GM18519 (cell line): ENCODE data around the gene SSTR3.
"Not testable (repeated sequence)": the region's sequence is repeated elsewhere in the genome, so short reads cannot be mapped to it uniquely, and the experiment has no call there.

ENCODE experiments used
- ATAC-seq: cut with Tn5 transposase; IDR thresholded peaks from one replicate; pipeline ENCODE4 v1.9.1; 2021; ENCODE audit warnings: mild to moderate bottlenecking, moderate library complexity; ENCODE audit not compliant: unreplicated experiment, low FRiP score

SSTR3 gene

DNA sequence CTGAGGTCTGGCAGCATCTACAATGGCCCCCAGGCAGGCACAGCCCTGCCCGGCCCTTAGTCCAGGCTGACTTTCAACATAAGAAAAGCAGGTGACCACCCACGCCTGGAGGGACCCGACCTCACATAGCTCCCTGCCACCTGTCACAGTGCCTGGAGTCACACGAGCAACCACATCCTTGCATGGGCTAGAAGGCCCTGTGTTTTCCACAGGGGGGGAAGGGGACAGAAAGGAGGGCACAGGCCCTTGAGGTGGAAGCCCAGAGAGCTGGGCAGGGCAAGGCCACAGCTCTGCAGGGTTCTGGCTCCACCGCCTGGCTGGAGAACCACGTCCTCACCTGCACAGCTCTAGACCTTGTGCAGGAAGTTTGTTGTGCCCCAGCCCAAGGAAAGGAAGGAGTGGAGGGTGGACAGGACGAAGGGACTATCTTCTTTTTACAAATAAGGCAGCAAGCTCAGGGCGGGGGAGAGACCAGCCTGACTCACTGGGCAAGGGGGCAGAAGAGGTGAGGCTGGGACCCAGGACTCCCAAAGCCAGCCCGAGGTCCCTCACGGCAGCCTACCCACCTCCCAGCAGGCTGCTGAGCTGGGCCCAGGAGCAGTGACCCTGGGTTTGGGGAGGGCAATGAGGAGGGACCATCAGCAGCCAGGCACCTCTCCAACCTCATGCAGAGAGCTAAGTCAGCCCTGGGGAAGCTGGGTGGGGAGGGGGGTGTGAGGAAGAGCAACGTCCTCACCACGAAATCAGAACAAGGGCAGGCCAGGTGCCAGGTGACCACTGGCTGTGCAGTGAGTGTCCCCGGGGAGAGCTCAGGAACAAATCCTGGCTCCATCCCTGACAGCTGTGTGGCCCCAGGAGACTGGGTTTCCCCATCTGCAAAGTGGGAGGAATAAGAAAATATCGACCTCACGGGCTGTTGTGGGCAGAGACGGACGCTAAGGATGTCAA is 28.6 kb downstream of the SSTR3 start:
- ATAC-seq = no peak

DNA sequence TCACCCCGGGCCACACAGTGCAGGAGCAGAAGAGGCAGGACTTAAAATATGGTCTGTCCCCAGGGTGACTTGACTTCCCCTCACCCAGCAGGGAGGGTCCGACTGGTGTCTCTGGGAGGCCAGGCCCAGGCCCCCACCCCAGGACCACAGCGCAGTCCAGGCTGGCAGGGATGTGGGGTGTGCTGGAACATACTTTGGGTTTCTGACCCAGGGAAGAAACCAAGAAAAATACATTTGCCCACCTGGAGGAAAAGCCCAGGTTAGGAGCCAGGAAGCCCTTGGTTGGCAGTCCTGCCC is 29.4 kb downstream of the SSTR3 start:
- ATAC-seq = no peak

DNA sequence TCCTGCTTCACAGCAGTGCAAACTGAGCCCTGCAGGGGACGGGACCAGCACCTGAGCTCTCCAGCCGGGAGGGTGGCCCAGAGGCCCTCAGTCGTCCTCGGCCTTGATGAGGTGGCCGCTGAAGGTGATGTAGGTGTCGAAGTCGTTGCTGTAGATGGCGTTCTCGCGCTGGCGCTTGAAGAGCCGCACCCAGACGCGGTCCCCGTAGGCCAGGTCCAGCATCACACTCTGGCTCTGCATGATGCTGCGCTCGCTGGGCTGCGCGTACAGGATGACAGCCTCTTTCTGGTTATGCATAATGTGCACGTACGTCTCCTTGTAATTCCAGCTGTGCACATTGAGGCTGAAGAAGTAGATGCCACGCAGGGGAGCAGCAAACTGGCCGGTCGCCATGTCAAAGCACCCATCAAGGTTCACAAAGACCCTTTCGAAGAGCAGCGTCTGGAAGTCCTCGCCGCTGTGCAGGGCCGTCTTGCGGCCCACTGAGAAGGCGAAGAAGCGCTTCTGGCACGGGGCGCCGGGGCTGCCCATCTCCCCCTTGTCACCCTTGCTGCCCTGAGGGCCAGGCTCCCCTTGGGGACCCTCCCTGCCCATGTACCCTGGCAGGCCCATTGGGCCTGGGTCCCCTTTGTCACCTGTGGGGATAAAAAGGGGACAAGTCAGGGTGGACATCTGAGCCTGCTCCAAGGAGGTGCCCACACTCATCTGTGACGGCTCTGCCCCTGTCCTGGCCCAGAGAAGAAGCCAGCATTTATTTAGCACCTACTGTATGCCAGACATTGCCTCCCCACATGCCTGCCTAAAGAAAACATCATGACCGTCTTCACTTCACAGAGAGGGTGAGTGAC is 30.0 kb downstream of the SSTR3 start:
- ATAC-seq = no peak

DNA sequence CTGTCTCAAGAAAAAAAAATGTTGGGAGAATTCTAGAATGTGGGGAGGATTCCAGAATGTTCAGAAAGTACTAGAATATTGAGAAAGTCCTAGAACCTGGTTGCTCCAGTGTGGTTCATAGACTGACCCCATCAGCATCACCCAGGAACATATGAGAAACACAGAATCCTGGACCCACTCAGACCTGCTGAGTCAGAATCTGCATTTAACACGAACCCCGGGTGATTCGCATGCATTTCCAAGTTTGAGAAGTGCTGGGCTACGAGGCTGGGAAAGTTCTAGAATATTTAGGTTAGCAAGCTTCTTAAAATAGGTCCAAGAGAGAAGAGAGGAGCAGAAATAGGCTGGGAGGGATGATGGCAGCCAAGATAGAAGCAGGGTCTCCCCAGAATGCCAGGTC is 30.6 kb downstream of the SSTR3 start:
- no peak for ATAC-seq

DNA sequence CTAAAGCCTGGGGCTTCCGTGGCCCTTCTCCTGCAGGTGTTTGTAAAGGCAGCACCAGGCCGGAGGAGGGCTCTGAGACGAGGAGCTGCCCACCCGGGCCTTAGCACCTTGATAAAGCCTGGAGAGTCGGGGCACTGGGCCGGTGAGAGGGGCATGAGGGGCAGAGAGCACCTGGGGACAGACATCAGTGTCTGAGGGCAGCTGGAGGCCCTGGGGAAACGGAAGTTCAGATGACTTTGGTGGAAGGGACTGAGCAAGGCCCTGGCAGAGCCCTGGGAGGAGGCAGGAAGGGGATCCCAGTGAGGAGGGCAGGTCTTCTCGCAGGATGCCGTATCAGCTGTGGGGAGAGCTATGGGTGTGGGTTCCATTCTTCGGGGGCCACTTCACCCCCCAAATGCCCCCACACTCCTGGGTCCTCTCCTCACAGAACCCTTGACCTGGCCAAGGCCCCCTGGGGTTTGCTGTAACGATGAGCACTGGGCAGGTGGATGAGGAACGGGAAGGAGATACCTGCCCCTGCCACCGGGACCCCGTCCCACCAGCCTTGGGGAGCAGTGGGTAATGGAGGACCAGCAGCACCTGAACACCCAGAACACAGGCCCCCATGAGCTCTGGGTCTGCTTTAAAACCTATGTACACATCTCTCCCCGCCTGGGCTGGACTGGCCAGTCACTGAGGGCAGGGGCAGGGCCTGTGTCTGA is 31.6 kb downstream of the SSTR3 start:
- no peak for ATAC-seq

DNA sequence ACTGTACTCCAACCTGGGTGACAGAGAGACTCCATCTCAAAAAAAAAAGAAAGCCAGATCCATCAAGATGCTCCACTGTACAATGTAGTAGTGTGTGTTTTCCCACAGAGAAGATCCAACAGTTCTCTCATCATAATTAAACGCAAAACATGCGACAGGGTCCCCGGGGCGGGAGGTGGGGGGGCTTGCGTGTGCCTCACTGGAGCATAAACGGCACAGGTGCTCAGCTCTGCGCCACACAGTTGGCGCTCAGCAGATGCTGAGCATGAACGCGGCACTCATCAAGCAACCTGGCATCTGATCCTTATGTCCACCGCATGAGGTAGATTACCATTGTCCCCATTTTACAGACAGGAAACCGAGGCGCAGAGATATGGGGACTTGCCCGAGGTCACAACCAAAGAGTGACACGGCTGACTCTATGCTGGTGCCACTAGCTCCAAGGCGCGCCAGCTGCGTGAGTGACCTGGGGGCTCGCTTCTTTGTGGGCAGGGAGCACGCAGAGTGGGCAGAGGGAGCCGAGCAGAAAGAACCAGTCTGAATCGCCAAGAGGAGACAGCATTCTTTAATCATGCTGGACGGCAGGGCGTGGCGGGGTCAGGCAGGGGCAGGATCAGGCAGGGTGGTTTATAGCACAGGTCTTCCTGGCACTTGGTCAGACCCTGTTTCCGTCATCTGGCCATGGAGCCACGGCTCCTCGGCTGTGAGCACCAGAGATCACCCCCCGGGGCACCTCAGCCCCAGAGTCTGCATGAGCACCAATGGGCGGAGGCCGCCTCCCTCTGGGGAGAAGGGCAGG is 32.5 kb downstream of the SSTR3 start:
- no peak for ATAC-seq

DNA sequence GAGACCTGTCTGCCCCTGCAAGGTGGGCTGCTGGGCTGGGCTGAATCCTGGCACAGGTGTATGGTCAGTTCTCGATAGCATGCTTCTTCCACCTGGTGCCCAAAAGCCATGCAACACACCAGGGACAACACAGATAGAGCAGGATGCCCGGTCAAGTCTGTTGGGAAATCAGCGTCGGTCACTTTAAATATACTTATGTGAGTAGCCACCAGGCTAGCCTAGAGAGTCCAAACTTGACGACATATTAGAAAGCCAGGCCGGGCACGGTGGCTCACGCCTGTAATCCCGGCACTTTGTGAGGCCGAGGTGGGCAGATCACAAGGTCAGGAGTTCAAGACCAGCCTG is 33.2 kb downstream of the SSTR3 start:
- ATAC-seq = no peak

DNA sequence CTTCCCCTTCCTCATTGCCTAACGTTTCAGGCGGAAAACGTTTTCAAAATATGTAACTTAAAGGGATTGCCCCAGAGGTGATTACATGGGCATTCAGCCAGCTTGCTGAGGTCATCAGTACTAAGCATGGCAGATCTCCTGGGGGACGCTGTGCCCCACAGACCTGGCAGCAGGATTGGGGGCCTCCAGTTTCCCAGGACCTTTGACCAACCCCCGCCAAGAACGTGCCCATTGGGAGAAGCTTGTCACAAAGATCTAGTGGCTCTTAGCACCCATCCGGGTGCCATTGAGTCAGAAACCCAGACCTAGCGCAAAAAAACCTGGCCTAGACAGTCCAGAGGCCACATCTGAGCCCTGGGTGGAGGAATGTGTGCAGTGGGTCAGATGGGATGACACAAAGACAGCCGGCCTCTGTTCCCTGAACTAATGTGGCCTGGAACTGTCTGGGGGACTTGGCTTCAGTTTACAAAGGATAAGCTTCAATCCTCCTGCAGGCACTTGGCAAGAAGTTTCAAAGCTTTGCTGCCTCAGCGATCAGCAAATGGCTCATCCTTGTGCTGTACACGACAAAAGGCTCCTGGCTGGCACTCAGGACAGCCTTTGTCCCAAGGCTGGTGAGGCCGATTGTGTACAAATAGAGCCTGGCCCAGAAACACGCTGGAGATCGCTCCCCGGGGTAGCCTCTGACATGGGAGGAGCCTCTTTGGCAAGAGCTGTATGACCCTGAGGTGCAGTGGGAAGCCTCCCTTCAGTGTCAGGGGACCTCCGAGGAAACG is 33.7 kb downstream of the SSTR3 start:
- ATAC-seq = no peak

DNA sequence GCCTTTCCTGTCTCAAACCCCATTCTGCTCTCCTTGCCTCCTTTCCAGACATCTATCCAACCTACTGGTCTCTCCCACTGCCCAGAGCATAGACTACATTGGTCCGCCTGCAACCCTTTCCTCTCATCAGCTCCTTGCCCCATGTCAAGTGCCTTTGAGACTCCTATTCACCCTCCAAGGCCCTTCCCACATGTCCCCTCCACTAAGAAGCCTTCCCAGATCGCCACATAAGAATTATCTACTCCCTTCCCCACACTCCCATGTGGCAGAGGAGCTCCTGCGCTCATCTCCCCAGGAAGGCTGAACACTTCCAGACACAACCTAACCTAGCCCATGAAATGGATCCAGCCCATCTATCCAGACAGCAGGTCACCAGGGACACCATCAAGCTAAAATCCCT is 34.5 kb downstream of the SSTR3 start:
- no peak for ATAC-seq

DNA sequence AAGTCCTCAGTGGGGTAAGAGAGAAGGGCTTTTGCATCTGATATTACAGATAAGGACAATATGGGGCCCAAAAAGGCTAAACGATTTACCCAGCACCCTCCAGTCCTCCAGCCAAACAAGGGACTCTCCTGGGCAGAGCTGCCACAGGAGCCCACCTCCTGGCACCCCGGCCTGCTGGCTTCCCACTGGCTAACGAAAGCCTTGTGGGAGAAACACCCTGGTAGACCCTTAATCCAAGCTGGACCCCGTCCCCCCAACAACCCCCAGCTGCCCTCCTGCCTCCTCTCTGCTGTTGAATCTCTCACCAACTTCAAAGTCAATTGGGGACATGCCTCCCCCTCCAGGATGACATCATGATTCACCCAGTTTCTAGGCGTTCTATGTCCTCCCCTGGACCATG is 35.1 kb downstream of the SSTR3 start:
- no peak for ATAC-seq

DNA sequence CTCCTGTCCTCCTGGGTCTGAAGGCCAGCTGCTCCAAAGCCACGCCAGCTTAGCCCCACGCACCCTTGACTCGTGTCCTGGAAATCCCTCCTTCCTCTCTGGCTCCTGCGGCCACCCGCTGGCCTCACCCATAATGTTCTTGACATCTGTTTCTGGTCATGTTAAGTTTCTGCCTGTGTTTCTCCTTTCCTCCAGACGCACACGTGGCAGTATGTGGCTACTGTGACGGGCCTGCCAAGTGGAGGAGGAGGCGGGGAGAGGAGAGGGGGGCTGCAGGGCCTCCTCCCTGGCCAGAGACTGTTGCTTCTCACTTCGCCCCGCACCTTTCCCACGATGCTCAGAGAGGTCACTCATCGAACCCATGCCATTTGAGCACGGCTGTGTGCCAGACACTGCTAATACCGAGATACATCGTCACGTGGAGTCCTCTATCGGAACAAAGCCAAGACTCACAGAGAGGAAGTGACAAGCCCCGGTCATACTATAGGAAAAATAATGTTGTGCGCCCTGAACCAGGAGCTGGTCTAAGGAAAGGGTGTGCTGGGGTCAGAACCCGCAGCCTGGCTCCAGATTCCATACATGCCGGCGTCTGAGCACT is 35.7 kb downstream of the SSTR3 start:
- no peak for ATAC-seq

DNA sequence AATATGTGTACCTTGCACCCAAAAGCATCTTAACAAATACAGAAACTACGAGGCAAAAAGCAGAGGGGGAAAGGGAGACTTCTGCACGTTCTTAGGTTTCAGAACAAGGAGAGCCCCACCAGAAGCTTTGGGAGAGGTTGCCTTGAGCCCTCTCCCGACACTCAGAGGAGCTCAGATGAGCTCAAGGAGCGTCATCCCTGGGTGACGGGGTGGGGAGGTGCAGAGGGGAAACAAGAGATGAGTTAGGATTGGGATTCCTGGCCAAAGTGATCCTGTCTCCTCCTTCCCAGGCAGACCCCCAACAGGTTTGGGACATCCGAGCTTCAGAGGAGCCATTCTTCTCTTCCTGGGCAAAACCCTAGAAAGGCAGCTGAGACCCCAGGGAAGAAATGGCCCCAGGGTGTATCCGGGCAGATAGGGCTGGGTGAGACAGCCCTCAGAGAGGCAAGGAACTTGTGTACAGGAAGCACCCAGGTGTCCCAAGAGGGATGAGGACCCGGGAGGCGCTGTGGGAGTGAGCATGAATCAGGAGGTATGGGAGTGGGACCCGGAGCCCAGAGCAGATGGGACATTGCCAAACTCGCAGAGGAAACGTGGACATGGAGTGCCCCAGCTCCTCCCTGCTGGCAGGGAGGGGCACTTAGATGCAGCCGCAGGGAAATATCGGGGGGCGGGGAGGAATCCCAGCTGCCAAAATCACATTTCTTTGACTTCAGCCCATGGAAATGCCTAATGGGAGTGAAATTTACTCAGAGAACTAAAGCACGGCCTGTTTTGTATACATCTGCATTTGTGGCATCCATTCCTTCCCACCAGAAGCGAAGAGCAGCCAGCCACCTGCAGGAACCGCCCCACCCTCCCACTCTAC is 36.6 kb downstream of the SSTR3 start:
- no peak for ATAC-seq

DNA sequence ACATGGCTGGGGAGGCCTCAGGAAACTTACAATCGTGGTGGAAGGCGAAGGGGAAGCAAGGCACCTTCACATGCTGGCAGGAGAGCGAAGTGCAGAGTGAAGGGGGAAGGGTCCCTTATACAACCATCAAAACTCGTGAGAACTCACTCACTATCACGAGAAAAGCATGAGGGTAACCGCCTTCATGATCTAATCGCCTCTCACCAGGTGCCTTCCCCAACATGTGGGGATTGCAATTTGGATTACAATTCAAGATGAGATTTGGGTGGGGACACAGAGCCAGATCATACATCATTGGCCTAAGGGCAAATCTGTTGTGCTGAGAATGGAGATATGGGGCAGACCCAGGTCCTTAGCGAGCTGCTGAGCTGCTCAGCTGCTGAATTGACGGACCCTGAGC is 37.3 kb downstream of the SSTR3 start:
- ATAC-seq = no peak

DNA sequence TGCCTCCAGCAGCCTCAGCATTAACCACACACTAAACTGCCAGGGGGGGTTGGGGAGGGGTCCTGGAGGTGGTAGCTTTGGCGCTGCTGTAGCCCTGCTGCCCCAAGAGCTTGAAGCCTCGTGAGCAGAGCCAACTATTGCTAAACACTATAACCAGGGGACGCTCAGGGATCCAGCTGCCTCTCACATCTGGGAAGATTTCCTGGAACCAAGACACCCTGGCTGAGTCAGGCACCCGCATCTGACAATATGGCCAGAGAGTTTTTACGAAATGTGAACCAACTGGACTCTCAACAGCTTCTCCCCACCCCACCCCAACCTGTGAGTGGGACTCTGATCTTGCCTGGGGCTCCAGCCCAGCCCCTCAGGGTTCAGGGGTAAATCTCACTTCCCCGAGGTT is 38.6 kb downstream of the SSTR3 start:
- ATAC-seq = no peak

DNA sequence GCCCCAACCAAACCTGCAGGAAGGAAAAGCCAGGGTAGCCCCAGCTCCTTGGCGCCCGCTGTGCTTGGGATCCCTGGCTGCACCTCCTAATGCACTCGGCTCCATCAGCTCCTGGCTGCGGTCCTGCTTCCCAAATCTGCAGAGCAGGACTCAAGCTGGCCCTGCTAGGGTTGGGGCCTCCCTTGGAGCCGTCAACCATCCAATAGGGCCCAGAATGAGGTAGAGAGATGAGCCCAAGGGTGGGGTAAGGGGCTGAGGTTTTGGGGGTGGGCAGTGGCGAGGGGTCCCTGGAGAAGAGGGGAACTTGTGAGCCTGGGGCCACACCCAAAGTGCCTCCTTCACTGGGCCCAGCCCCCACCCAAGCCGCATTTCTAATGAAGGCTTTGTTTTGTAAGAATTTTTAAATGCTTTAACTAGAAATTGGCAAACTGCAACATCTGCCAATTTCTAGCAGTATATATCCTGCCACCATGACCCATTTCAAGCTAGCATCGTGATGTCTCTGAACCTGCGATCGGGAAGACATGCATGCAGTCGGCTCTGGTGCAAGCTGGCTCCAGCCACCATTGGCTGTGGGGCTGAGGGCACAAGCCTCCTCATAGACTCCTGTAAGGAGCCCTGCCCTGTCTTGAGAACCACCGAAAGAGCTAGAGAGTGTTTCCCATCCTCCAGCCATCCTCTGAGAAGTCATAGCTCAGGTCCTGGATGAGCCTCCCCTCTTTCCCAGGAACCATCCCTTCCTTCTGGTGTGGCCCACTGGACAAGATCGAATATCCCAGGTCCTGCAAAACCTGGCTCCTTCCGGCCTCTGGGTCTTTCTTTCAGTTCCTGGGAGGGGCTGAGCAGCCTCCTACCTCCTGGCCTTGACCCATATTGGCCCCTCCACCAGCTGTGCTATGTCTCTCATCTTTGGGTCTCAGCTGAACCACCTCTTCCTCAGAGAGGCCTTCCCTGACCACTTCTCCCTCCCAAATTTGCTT is 39.7 kb downstream of the SSTR3 start:
- ATAC-seq = no peak

DNA sequence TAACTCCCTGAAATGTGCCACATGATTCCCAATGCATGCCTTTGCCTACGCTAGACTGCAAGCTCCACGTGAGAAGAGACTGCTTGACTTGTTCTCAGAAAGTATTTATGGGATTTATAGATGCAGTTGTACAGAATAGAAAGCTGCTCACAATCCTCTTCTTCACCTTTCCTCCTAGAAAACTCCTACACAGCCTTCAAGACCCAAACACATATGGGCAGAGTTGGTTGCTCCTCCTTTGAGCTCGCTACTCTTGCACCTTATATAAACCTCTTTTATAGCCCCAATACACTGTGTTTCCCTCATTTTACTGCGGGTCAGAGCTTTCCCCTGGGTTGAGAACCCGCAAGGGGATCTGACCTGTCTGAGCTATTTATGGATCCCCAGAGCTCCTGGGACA is 40.6 kb downstream of the SSTR3 start:
- no peak for ATAC-seq

DNA sequence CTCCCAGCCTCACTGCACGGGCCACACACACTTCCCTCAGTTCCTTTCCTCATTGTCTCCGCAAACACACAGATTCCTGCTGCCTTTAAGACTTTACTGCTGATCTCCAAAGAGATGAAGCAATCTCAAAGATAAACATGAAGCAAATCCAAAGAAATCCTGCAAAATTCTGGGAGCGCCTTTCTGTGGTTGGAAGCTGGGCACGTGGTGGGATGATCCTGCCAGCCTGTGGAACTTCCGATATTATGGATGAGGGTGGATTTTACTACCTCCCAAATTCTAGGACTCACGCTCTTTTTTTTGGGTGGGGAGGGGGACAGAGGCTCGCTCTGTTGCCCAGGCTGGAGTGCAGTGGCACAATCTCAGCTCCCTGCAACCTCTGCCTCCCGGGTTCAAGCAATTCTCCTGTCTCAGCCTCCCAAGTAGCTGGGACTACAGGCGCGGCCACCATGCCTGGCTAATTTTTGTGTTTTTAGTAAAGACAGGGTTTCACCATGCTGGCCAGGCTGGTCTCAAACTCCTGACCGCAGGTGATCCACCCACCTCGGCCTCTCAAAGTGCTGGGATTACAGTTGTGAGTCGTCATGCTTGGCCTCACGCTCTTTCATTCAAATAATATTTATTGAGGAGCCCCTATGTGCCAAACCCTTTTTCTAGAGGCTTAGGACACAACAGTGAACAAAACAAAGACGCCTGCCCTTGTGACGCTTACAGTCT is 41.4 kb downstream of the SSTR3 start:
- ATAC-seq = not testable (repeated sequence)
